ENCODE data around the gene ZBTB14. TPM values are rescaled to one million over a fixed set of nuclear protein-coding genes. Genes with fewer than 3 reads are reported as not detected.

The ZBTB14 gene, protein sequence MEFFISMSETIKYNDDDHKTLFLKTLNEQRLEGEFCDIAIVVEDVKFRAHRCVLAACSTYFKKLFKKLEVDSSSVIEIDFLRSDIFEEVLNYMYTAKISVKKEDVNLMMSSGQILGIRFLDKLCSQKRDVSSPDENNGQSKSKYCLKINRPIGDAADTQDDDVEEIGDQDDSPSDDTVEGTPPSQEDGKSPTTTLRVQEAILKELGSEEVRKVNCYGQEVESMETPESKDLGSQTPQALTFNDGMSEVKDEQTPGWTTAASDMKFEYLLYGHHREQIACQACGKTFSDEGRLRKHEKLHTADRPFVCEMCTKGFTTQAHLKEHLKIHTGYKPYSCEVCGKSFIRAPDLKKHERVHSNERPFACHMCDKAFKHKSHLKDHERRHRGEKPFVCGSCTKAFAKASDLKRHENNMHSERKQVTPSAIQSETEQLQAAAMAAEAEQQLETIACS
- 11.9 to 14.3 TPM (median 12.9 TPM) in 3 replicates for total RNA-seq
- long read RNA-seq, transcript ZBTB14-203 (4 exons, 442 nt): major isoform, 11 of 31 reads
- long read RNA-seq, partial matches to known transcripts: 2 of 31 reads
- long read RNA-seq, other reads (novel, unspliced or antisense): 8 of 31 reads

DNA sequence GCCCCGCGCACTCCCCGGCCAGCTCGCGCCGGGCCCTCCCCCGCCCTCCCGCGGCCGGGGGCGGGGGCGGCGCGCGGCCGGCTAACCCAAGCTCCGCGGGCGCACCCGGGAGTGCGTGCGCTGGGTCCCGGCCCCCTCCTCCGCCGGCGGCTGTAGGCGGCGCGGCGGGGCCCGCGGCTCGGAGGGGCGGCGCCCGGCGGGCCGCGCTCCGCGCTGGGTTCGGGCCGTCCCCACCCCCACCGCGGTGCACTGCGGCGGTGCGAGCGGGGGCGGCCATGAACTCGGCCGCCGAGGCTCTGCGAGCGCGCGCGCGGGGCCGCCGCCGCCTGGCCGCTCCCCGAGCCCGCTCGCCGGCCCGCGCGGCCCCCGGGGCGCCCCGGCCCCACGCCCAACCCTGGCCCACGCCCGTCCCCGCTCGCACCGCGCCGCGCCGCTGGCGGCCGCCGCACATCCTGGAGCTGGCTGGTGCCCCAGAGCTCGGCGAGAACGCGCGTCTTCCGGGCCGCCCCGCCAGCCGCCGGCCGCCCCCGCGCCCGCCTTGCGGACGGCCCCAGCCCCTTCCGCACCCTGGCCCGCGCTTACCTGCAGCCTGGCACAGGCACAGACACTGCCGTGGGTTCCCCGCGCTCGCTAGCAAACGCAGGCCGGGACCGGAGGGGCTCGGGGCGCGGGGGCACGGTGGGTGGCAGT, at the start of gene ZBTB14:
Gene ZBTB14 (minus strand): TSS at position 496 of the 690 bp plus-strand sequence. CDS start 2,480 bp downstream, outside the sequence.
- no peak for DNase-seq (ENCODE audit: low spot score)
- TF ChIP-seq, protein P1, sequence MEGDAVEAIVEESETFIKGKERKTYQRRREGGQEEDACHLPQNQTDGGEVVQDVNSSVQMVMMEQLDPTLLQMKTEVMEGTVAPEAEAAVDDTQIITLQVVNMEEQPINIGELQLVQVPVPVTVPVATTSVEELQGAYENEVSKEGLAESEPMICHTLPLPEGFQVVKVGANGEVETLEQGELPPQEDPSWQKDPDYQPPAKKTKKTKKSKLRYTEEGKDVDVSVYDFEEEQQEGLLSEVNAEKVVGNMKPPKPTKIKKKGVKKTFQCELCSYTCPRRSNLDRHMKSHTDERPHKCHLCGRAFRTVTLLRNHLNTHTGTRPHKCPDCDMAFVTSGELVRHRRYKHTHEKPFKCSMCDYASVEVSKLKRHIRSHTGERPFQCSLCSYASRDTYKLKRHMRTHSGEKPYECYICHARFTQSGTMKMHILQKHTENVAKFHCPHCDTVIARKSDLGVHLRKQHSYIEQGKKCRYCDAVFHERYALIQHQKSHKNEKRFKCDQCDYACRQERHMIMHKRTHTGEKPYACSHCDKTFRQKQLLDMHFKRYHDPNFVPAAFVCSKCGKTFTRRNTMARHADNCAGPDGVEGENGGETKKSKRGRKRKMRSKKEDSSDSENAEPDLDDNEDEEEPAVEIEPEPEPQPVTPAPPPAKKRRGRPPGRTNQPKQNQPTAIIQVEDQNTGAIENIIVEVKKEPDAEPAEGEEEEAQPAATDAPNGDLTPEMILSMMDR (IDR thresholded peaks at IDR 0.05): no peak
- peaks cover 14% of the 10 kb centered on the region for H3K36me3 Mint-ChIP-seq (ENCODE audit: low read depth)
- H3K9me3 Mint-ChIP-seq (ENCODE audit: low read depth): no peaks in the 10 kb centered on the region
- peaks cover 10% of the 10 kb centered on the region for H3K27me3 Mint-ChIP-seq (ENCODE audit: low read depth)
- peak within 1 kb of the TSS; percentile 88 for H3K4me3 Mint-ChIP-seq (ENCODE audit: unreplicated experiment)
- H3K27ac Mint-ChIP-seq (ENCODE audit: unreplicated experiment): peak within 1 kb of the TSS; percentile 98
- peaks cover 13% of the 10 kb centered on the region for H3K4me1 Mint-ChIP-seq (ENCODE audit: low read depth)

- Mint-ChIP-seq H3K4me1 (ENCODE audit: low read depth) (no peaks in the 10 kb centered on the region), H3K36me3 (ENCODE audit: low read depth) (no peaks in the 10 kb centered on the region), H3K27me3 (ENCODE audit: low read depth) (peaks cover 2% of the 10 kb centered on the region), H3K4me3 (ENCODE audit: unreplicated experiment) (no peak overlapping the region), H3K9me3 (ENCODE audit: low read depth) (no peaks in the 10 kb centered on the region), H3K27ac (ENCODE audit: unreplicated experiment) (no peak overlapping the region)
- DNase-seq (ENCODE audit: low spot score): no peak
- TF ChIP-seq, protein P1 (IDR thresholded peaks at IDR 0.05): no peak
These were observed 43.8 kb upstream of the ZBTB14 start for GRCh38 chr18:5339202-5339834.

- DNase-seq (ENCODE audit: low spot score): no peak
- H3K4me3 Mint-ChIP-seq (ENCODE audit: unreplicated experiment): no peak overlapping the region
- no peaks in the 10 kb centered on the region for H3K27me3 Mint-ChIP-seq (ENCODE audit: low read depth)
- TF ChIP-seq, protein P1 (IDR thresholded peaks at IDR 0.05): no peak
- H3K27ac Mint-ChIP-seq (ENCODE audit: unreplicated experiment): no peak overlapping the region
- H3K4me1 Mint-ChIP-seq (ENCODE audit: low read depth): no peaks in the 10 kb centered on the region
- H3K36me3 Mint-ChIP-seq (ENCODE audit: low read depth): no peaks in the 10 kb centered on the region
- peaks cover 2% of the 10 kb centered on the region for H3K9me3 Mint-ChIP-seq (ENCODE audit: low read depth)
These were observed 39.0 kb upstream of the ZBTB14 start for GRCh38 chr18:5334456-5335075.

GRCh38 chr18:5318061-5318700, 22.7 kb upstream of the ZBTB14 start:
- Mint-ChIP-seq H3K27ac (ENCODE audit: unreplicated experiment) (no peak overlapping the region), H3K4me1 (ENCODE audit: low read depth) (no peaks in the 10 kb centered on the region)
- DNase-seq (ENCODE audit: low spot score): no peak

More at GRCh38 chr18:5318061-5318700, 22.7 kb upstream of the ZBTB14 start:
- peaks cover 3% of the 10 kb centered on the region for H3K9me3 Mint-ChIP-seq (ENCODE audit: low read depth)
- H3K36me3 Mint-ChIP-seq (ENCODE audit: low read depth): no peaks in the 10 kb centered on the region
- TF ChIP-seq, protein P1 (IDR thresholded peaks at IDR 0.05): no peak
- H3K27me3 Mint-ChIP-seq (ENCODE audit: low read depth): peaks cover 6% of the 10 kb centered on the region
- no peak overlapping the region for H3K4me3 Mint-ChIP-seq (ENCODE audit: unreplicated experiment)
